IMR-90 (cell line): ENCODE results near the gene RAPH1.

Source experiments
- BHLHE40 ChIP-seq: fragments of 150-350 bp; IDR thresholded peaks from 2 replicates; pipeline ENCODE4 v1.6.1; 2016; ENCODE audit warnings: mild to moderate bottlenecking, low read depth, low read length
- CTCF ChIP-seq: conservative IDR thresholded peaks from 2 replicates; pipeline ENCODE4 v1.5.1; 2012; ENCODE audit warnings: mild to moderate bottlenecking, low read depth, low read length, improper control_type of control experiment
- ELK1 ChIP-seq: fragments of 150-350 bp; IDR thresholded peaks from 2 replicates; pipeline ENCODE4 v1.6.1; 2016; ENCODE audit warnings: low read depth, mild to moderate bottlenecking, low read length, moderate library complexity, borderline replicate concordance
- RAD21 ChIP-seq: IDR thresholded peaks from 2 replicates; pipeline ENCODE4 v1.6.1; 2012; ENCODE audit warnings: low read length, improper control_type of control experiment

- TF ChIP-seq ELK1, result no peak
- TF ChIP-seq CTCF, result no peak
- no peak for TF ChIP-seq BHLHE40
- TF ChIP-seq RAD21, result no peak
These were observed 173.6 kb downstream of the RAPH1 start for GRCh38 chr2:203361495-203361894.
